ENCODE data around the gene SH2D7. TPM values are rescaled to one million over a fixed set of nuclear protein-coding genes. Genes with fewer than 3 reads are reported as not detected.
A peak's percentile ranks its signal among the peaks of the same experiment; 100 is the strongest.

SH2D7 gene
- total RNA-seq, 6 donors from 2014 or later = 0.09 TPM; not detected in 5

DNA sequence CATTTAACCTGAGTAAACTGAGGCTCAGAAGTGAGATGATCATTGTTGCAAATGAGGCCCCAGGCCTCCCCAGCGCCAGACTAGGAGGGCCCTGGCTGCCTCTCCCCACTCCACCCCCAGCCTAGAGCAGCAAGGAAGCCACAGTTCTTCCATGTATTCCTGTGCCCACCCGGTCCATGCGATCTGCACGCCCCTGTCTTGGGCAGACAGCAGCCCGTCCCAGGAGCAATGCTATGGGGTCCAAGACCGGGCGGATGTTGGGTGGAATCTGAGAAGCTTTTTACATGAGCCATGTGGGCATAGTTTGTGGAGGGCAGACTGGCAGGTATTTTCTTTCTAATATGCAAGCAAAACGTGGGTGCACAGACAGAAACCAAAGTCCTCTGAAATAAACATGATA is 15.1 kb downstream of the SH2D7 start:
- H3K4me3 ChIP-seq = no peak overlapping the region
- H3K9me3 ChIP-seq = no peaks in the 10 kb centered on the region
- DNase-seq (no peak), ATAC-seq (ENCODE audit: low FRiP score in 2 of 2) (no peak)
- no peak for TF ChIP-seq EP300 (IDR thresholded peaks at IDR 0.05)
- TF ChIP-seq, protein P1, sequence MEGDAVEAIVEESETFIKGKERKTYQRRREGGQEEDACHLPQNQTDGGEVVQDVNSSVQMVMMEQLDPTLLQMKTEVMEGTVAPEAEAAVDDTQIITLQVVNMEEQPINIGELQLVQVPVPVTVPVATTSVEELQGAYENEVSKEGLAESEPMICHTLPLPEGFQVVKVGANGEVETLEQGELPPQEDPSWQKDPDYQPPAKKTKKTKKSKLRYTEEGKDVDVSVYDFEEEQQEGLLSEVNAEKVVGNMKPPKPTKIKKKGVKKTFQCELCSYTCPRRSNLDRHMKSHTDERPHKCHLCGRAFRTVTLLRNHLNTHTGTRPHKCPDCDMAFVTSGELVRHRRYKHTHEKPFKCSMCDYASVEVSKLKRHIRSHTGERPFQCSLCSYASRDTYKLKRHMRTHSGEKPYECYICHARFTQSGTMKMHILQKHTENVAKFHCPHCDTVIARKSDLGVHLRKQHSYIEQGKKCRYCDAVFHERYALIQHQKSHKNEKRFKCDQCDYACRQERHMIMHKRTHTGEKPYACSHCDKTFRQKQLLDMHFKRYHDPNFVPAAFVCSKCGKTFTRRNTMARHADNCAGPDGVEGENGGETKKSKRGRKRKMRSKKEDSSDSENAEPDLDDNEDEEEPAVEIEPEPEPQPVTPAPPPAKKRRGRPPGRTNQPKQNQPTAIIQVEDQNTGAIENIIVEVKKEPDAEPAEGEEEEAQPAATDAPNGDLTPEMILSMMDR (IDR thresholded peaks at IDR 0.05) = no peak
- TF ChIP-seq POLR2A (IDR thresholded peaks at IDR 0.05) = no peak
- no peak for TF ChIP-seq POLR2AphosphoS5 (IDR thresholded peaks at IDR 0.05)
- 90 to 93% methylated on average over 7 to 8 of the region's 8 CpGs for WGBS, 2 donors
- H3K27me3 ChIP-seq = no peaks in the 10 kb centered on the region
- no peaks in the 10 kb centered on the region for H3K36me3 ChIP-seq
- H3K4me1 ChIP-seq = peaks cover 17 to 26% (median 21%) of the 10 kb centered on the region in 4 donors
- no peak overlapping the region for H3K27ac ChIP-seq

DNA sequence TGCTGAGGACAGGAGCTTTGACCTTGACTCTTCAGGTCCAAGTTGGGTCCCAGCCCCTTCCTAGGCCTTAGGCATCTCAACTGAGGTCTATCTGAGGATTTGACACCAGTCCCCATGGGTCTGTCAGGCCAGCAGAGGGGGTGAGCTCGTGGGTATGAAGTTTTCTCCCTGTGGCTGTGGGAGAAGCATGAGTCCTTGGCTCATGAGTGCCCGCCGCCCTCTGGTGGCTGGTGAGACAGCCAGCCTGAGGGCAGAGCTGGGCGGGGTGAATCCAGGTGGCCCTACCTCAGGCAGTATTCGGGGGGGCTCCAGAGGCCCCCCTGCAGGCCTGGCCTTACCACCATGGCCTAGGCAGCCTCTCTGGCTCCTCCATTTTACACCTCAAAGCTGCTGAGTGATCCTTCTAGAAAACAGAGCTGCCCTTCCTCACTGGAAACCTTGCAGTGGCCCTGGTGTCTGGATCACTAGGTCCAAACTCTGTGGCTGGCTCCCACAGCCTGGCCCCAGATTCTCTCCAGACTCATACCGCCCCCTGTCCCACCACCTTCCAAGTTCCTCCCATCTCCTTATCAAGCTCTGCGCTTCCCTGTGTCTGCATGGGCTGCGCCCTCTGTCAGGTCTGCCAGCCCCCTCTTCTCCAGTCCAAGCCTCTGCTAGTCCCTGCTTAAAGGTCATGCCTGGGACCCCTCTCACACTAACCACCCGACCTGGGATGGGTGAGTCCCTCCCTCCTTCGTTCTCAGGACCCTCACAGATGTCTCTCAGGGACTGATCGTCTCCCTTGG is 16.1 kb downstream of the SH2D7 start:
- H3K9me3 ChIP-seq = no peaks in the 10 kb centered on the region
- H3K4me3 ChIP-seq = no peak overlapping the region
- TF ChIP-seq, protein P1 (IDR thresholded peaks at IDR 0.05) = peak; percentile 96 to 98 (median 98)
- TF ChIP-seq POLR2AphosphoS5 (IDR thresholded peaks at IDR 0.05) (peak in 1 of 2 donors; percentile 6), POLR2A (IDR thresholded peaks at IDR 0.05) (no peak)
- DNase-seq = peak; percentile 87 to 91
- peak; percentile 85 to 90 for ATAC-seq (ENCODE audit: low FRiP score in 2 of 2)
- no peaks in the 10 kb centered on the region for H3K27me3 ChIP-seq
- H3K4me1 ChIP-seq = peaks cover 13 to 19% (median 17%) of the 10 kb centered on the region in 4 donors
- 37 to 74% methylated on average over 6 to 11 of the region's 11 CpGs for WGBS, 2 donors
- H3K27ac ChIP-seq = no peak overlapping the region
- H3K36me3 ChIP-seq = no peaks in the 10 kb centered on the region

GRCh38 chr15:78109156-78109555 is 16.8 kb downstream of the SH2D7 start:
- Histone ChIP-seq H3K4me3 (no peak overlapping the region), H3K9me3 (no peaks in the 10 kb centered on the region), H3K36me3 (no peaks in the 10 kb centered on the region), H3K27me3 (no peaks in the 10 kb centered on the region), H3K4me1 (peaks cover 6 to 13% (median 11%) of the 10 kb centered on the region in 4 donors), H3K27ac (no peak overlapping the region)
- no peak for DNase-seq
- WGBS, 2 donors = 94 to 96% methylated on average over 12 of the region's 12 CpGs
- ATAC-seq (ENCODE audit: low FRiP score in 2 of 2) = no peak
- TF ChIP-seq POLR2A (IDR thresholded peaks at IDR 0.05) (no peak), EP300 (IDR thresholded peaks at IDR 0.05) (no peak), POLR2AphosphoS5 (IDR thresholded peaks at IDR 0.05) (no peak)
- TF ChIP-seq, protein P1 (IDR thresholded peaks at IDR 0.05) = no peak

GRCh38 chr15:78110096-78110495 is 17.7 kb downstream of the SH2D7 start:
- TF ChIP-seq, protein P1 (IDR thresholded peaks at IDR 0.05) = no peak
- no peak for TF ChIP-seq EP300 (IDR thresholded peaks at IDR 0.05)
- TF ChIP-seq POLR2A (IDR thresholded peaks at IDR 0.05) = no peak
- TF ChIP-seq POLR2AphosphoS5 (IDR thresholded peaks at IDR 0.05) = no peak
- Histone ChIP-seq H3K9me3 (no peaks in the 10 kb centered on the region), H3K36me3 (no peaks in the 10 kb centered on the region), H3K27me3 (no peaks in the 10 kb centered on the region), H3K4me1 (peaks cover 0 to 6% (median 4%) of the 10 kb centered on the region in 4 donors), H3K4me3 (no peak overlapping the region), H3K27ac (no peak overlapping the region)
- ATAC-seq (ENCODE audit: low FRiP score in 2 of 2) (no peak), DNase-seq (peak in 1 of 2 donors; percentile 48)
- 94 to 97% methylated on average over 5 to 6 of the region's 6 CpGs for WGBS, 2 donors
